Adrenal gland (tissue), 5 donors: Measurements from ENCODE around the gene ZNF350.

ENCODE experiments used
- POLR2A ChIP-seq, 2 donors: fragments of 450-650 bp; IDR thresholded peaks; one replicate each; pipeline ENCODE4 v1.6.1; 2017; ENCODE audit warnings: antibody characterized with exemption in 2 of 2, mild to moderate bottlenecking in 2 of 2, moderate library complexity in 1 of 2
- TF ChIP-seq, protein P1 (sequence below), 6 experiments: fragments of 450-650 bp in 4 of 6; fragments of 200-600 bp in 2 of 6; sonication (generic) in 1 of 6; IDR thresholded peaks; 1 replicate in 5 of 6; 2 replicates in 1 of 6; pipeline versions ENCODE4 v1.5.1 to v1.8.0; 2016 to 2021; ENCODE audit warnings: antibody characterized with exemption in 6 of 6, mild to moderate bottlenecking in 2 of 6, moderate library complexity in 1 of 6
- donor health status: DM: no; HTN: no; CAD: no.

DNA sequence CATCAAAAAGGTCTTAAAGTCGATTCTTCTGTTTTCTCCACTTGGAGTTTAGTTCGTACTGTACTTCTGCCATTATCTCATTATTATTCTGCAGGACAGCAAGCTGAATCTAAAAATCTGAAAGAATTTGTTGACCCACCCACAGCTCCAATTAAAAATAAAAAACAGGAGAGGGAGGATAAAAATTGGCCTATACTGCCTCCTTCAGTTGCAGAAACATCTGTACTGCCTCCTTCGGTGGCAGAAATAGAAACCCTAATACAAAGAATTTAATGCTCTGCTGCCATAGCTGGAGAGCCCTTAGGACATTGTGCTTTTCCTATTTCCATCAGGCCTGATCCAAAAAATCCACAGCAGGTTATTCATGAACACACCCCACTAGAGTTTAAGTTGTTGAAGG, 9.8 kb downstream of the ZNF350 start:
- TF ChIP-seq POLR2A (IDR thresholded peaks at IDR 0.05) = no peak
- TF ChIP-seq, protein P1, sequence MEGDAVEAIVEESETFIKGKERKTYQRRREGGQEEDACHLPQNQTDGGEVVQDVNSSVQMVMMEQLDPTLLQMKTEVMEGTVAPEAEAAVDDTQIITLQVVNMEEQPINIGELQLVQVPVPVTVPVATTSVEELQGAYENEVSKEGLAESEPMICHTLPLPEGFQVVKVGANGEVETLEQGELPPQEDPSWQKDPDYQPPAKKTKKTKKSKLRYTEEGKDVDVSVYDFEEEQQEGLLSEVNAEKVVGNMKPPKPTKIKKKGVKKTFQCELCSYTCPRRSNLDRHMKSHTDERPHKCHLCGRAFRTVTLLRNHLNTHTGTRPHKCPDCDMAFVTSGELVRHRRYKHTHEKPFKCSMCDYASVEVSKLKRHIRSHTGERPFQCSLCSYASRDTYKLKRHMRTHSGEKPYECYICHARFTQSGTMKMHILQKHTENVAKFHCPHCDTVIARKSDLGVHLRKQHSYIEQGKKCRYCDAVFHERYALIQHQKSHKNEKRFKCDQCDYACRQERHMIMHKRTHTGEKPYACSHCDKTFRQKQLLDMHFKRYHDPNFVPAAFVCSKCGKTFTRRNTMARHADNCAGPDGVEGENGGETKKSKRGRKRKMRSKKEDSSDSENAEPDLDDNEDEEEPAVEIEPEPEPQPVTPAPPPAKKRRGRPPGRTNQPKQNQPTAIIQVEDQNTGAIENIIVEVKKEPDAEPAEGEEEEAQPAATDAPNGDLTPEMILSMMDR (IDR thresholded peaks at IDR 0.05) = no peak
